Left lung (tissue), 10 donors: ENCODE data around the gene DYNLT3. TPM values are rescaled to one million over a fixed set of nuclear protein-coding genes. Genes with fewer than 3 reads are reported as not detected.

ENCODE experiments used
- ATAC-seq: fragments of 200-7000 bp; cut with Tn5 transposase; one replicate; pipeline ENCODE4 v1.9.1; 2020; ENCODE audit warnings: moderate library complexity
- DNase-seq, 4 donors: peaks; one replicate each; pipeline ENCODE4 v3.0.0-alpha.2; 2013 to 2020
- H3K27ac ChIP-seq, 2 donors: fragments of 200-600 bp; sonication (generic) in 1 of 2; one replicate each; pipeline versions ENCODE4 v1.5.0 to v1.8.0; 2020 to 2021
- H3K27me3 ChIP-seq, 2 donors: fragments of 200-600 bp; sonication (generic) in 1 of 2; one replicate each; pipeline versions ENCODE4 v1.5.0 to v1.8.0; 2020 to 2021
- H3K36me3 ChIP-seq, 2 donors: fragments of 200-600 bp; sonication (generic) in 1 of 2; one replicate each; pipeline versions ENCODE4 v1.5.0 to v1.8.0; 2020 to 2021
- H3K4me1 ChIP-seq, 2 donors: fragments of 200-600 bp; one replicate each; pipeline ENCODE4 v1.8.0; 2021
- H3K4me3 ChIP-seq, 2 donors: fragments of 200-600 bp; sonication (generic) in 1 of 2; one replicate each; pipeline versions ENCODE4 v1.5.0 to v1.8.0; 2020 to 2021; ENCODE audit warnings: mild to moderate bottlenecking in 1 of 2
- H3K9me3 ChIP-seq, 2 donors: fragments of 200-600 bp; sonication (generic) in 1 of 2; one replicate each; pipeline versions ENCODE4 v1.5.0 to v1.8.0; 2020 to 2021
- intact Hi-C, 2 donors: fragments of 100-400 bp; cut with DNase I; formaldehyde crosslinking; loops; one replicate each; pipeline versions ENCODE4 v1.11.2 to v1.14.2; 2022
- polyA plus RNA-seq, 6 donors: library from polyadenylated mRNA; unstranded; fragments of 120-200 nt; gene quantifications; one replicate each; pipeline ENCODE4 v1.2.1, GENCODE V29; 2013; ENCODE audit not compliant: insufficient read length in 6 of 6
- total RNA-seq, 2 donors: library from RNA; stranded (reverse); fragmentation: NEBNext Ultra II Directional; extraction: Animal tissue kit (Norgen Biotek cat#: 25700); gene quantifications; one replicate each; pipeline ENCODE4 v1.2.1, GENCODE V29; 2021
- TF ChIP-seq, protein P1 (sequence below), 2 donors: fragments of 200-600 bp; sonication (generic) in 1 of 2; IDR thresholded peaks; one replicate each; pipeline versions ENCODE4 v1.5.0 to v1.8.0; 2021; ENCODE audit warnings: antibody characterized with exemption in 2 of 2
- donor health status: DM: no; HTN: yes; CAD: no.
- donor health status: DM: no; HTN: no; CAD: no.

DYNLT3 gene
- total and polyA plus RNA-seq, 8 donors = 25.9 to 37.9 (median 34.9) TPM

DNA sequence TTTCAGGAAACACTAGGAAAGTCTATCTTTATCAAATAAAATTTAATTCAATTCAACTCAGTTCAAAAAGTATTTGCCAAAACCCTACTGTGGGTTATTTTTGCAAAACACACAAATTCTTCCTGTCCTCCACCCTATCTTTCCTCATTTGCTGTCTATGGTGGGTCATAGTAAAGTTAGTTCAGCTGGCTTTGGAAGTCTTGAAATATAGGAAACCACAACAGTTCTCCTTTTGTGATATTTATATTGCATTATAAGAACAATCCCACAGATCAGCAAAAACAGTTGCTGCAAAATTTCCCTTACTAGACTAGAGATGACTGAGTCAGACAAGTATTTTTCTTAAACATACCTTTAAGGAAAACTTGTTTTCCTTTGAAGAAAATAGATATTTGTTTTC is 45.3 kb downstream of the DYNLT3 start:
- peak; percentile 19 for ATAC-seq
- no peak for DNase-seq
- Histone ChIP-seq H3K9me3 (no peaks in the 10 kb centered on the region), H3K36me3 (peaks cover 0 to 26% of the 10 kb centered on the region in 2 donors), H3K27ac (peak overlapping the region in 1 of 2 donors; percentile 67), H3K27me3 (peaks cover 0 to 2% of the 10 kb centered on the region in 2 donors), H3K4me1 (peaks cover 0 to 21% of the 10 kb centered on the region in 2 donors), H3K4me3 (no peak overlapping the region)
- TF ChIP-seq, protein P1, sequence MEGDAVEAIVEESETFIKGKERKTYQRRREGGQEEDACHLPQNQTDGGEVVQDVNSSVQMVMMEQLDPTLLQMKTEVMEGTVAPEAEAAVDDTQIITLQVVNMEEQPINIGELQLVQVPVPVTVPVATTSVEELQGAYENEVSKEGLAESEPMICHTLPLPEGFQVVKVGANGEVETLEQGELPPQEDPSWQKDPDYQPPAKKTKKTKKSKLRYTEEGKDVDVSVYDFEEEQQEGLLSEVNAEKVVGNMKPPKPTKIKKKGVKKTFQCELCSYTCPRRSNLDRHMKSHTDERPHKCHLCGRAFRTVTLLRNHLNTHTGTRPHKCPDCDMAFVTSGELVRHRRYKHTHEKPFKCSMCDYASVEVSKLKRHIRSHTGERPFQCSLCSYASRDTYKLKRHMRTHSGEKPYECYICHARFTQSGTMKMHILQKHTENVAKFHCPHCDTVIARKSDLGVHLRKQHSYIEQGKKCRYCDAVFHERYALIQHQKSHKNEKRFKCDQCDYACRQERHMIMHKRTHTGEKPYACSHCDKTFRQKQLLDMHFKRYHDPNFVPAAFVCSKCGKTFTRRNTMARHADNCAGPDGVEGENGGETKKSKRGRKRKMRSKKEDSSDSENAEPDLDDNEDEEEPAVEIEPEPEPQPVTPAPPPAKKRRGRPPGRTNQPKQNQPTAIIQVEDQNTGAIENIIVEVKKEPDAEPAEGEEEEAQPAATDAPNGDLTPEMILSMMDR (IDR thresholded peaks at IDR 0.05) = no peak
- intact Hi-C loops = no loop called here

DNA sequence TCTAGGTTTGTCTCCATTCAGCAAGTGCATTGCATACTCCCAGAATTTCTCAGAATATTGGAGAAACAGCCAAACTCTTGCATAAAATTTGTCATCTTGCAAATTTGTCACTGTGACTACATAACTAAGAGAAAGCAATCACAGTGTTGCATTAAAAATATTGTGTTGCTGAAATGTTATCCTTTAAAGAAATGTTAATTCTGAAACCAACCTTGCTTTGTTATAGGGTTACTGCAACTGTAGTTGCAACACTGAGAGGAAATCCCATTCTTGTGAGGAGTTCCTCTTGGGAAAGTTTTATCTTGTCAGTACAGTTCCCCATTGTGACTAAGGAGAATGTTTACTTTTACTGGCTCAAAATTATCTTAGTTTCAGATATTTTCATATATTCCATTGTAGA is 46.7 kb downstream of the DYNLT3 start:
- Histone ChIP-seq H3K9me3 (no peaks in the 10 kb centered on the region), H3K4me1 (peaks cover 0 to 21% of the 10 kb centered on the region in 2 donors), H3K27me3 (peaks cover 0 to 2% of the 10 kb centered on the region in 2 donors), H3K4me3 (no peak overlapping the region), H3K36me3 (peaks cover 0 to 16% of the 10 kb centered on the region in 2 donors), H3K27ac (peak overlapping the region in 1 of 2 donors; percentile 68)
- peak; percentile 34 for ATAC-seq
- no peak for DNase-seq
- TF ChIP-seq, protein P1 (IDR thresholded peaks at IDR 0.05) = no peak
- intact Hi-C loops = no loop called here

DNA sequence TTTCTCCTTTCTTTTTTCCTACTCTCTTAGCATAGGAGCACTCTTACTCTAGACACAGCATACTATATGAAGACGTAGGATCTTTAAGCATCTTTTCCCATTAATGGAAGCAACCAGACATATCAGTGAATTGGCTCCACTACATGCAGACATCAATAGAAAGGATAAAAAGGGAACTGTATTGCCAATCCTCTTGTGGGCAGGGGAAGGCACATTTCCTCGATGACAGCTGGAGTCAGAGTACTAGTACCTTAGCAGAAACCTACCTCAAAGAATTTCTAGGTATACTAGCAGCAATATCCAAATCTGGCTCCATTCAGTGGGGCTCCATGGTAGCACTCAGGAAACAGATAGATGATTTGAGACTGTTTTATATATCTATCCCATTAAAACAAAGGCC is 47.4 kb downstream of the DYNLT3 start:
- Histone ChIP-seq H3K4me1 (peaks cover 0 to 25% of the 10 kb centered on the region in 2 donors), H3K27me3 (peaks cover 0 to 2% of the 10 kb centered on the region in 2 donors), H3K4me3 (no peak overlapping the region), H3K36me3 (peaks cover 0 to 14% of the 10 kb centered on the region in 2 donors), H3K27ac (peak overlapping the region in 1 of 2 donors; percentile 68), H3K9me3 (no peaks in the 10 kb centered on the region)
- ATAC-seq = no peak
- TF ChIP-seq, protein P1 (IDR thresholded peaks at IDR 0.05) = no peak
- DNase-seq = no peak
- intact Hi-C loops = no loop called here

DNA sequence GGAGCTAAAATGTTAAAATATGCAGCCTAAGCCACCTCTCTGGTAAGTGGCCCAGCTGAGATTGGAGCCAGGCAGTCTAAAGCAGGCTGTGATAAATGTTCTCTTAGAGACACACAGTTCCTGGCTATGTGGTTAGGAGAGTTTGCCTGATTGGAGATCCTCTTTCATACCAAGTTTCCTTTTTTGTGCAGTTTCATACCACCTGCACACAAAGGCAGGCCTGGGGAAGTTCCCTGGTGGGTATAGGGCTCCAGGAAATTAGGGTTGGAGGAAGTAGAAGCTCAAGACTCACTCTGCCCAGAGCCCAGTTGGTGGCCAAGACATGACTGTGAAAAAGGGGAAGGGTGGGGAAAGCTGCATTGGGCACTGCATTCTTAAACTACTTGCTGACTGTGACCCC is 50.6 kb downstream of the DYNLT3 start:
- Histone ChIP-seq H3K36me3 (peaks cover 0 to 8% of the 10 kb centered on the region in 2 donors), H3K4me1 (peaks cover 0 to 33% of the 10 kb centered on the region in 2 donors), H3K27me3 (peaks cover 0 to 2% of the 10 kb centered on the region in 2 donors), H3K9me3 (no peaks in the 10 kb centered on the region), H3K27ac (peak overlapping the region in 1 of 2 donors; percentile 77), H3K4me3 (no peak overlapping the region)
- ATAC-seq (peak; percentile 57), DNase-seq (peak in 1 of 4 donors; percentile 49)
- TF ChIP-seq, protein P1 (IDR thresholded peaks at IDR 0.05) = no peak
- intact Hi-C loops = no loop called here

DNA sequence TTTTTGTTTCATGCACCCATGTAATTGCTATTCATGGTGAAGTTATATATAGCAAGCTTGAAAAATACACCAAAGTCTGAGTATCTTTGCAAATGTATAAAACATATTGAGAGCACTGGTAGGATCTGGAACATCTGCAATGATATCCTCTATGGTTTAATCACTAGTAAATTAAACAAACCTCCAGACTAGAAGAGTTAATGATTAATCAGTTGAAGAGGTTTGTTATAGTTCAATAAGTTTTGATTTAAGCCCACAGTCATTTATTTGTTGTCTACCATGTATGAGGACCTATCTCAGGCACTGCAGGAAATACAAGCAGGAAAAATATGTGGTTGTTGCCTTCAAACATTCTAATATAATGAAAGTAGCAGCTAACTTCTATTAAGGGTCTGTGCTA is 51.1 kb downstream of the DYNLT3 start:
- peaks cover 0 to 33% of the 10 kb centered on the region in 2 donors for H3K4me1 ChIP-seq
- H3K9me3 ChIP-seq = no peaks in the 10 kb centered on the region
- TF ChIP-seq, protein P1 (IDR thresholded peaks at IDR 0.05) = no peak
- DNase-seq = no peak
- intact Hi-C loops = no loop called here
- peaks cover 0 to 2% of the 10 kb centered on the region in 2 donors for H3K27me3 ChIP-seq
- H3K27ac ChIP-seq = peak overlapping the region in 1 of 2 donors; percentile 61
- peaks cover 0 to 8% of the 10 kb centered on the region in 2 donors for H3K36me3 ChIP-seq
- no peak overlapping the region for H3K4me3 ChIP-seq
- no peak for ATAC-seq

Other genes starting within 250 kb of the DYNLT3 start
- 1 to 10 TPM; 2.5 to 2.9 TPM for gene XK, start 161.8 kb downstream of the DYNLT3 start, total RNA-seq
- 1 to 10 TPM; 2.5 to 4.1 (median 2.8) TPM for gene XK, start 161.8 kb downstream of the DYNLT3 start, polyA plus RNA-seq
- 100 to 1,000 TPM; 142 to 255 TPM for gene CYBB, start 67.5 kb downstream of the DYNLT3 start, total RNA-seq
- gene CYBB, start 67.5 kb downstream of the DYNLT3 start, polyA plus RNA-seq = 10 to 100 TPM; 12.5 to 20.2 (median 15.9) TPM
- gene SYTL5, start 159.0 kb upstream of the DYNLT3 start, total RNA-seq = under 1 TPM; 0.50 to 0.65 TPM
- gene SYTL5, start 159.0 kb upstream of the DYNLT3 start, polyA plus RNA-seq = 1 to 10 TPM; 3.9 to 7.7 (median 4.4) TPM